GM18519 (cell line): ENCODE measurements around the gene PTPRN.
"Not testable (repeated sequence)": the region's sequence is repeated elsewhere in the genome, so short reads cannot be mapped to it uniquely, and the experiment has no call there.

ENCODE experiments used
- ATAC-seq: cut with Tn5 transposase; IDR thresholded peaks from one replicate; pipeline ENCODE4 v1.9.1; 2021; ENCODE audit warnings: mild to moderate bottlenecking, moderate library complexity; ENCODE audit not compliant: unreplicated experiment, low FRiP score

PTPRN gene

GRCh38 chr2:219289195-219289536 is 20.0 kb downstream of the PTPRN start:
- no peak for ATAC-seq

GRCh38 chr2:219287580-219288265 is 21.5 kb downstream of the PTPRN start:
- no peak for ATAC-seq

- not testable (repeated sequence) for ATAC-seq
Observed at GRCh38 chr2:219287116-219287440, 22.1 kb downstream of the PTPRN start.

GRCh38 chr2:219286436-219287115 is 22.6 kb downstream of the PTPRN start:
- ATAC-seq: no peak

GRCh38 chr2:219285894-219286425 is 23.2 kb downstream of the PTPRN start:
- ATAC-seq: no peak

GRCh38 chr2:219285373-219285735 is 23.8 kb downstream of the PTPRN start:
- no peak for ATAC-seq

GRCh38 chr2:219284501-219285372 is 24.5 kb downstream of the PTPRN start:
- ATAC-seq: no peak

GRCh38 chr2:219282943-219283581 is 26.1 kb downstream of the PTPRN start:
- no peak for ATAC-seq

GRCh38 chr2:219282375-219282774 is 26.8 kb downstream of the PTPRN start:
- no peak for ATAC-seq

GRCh38 chr2:219281588-219281987 is 27.6 kb downstream of the PTPRN start:
- no peak for ATAC-seq

GRCh38 chr2:219280651-219281050 is 28.6 kb downstream of the PTPRN start:
- no peak for ATAC-seq

- ATAC-seq: no peak
Observed at GRCh38 chr2:219279916-219280516, 29.2 kb downstream of the PTPRN start.

GRCh38 chr2:219279151-219279915 is 29.9 kb downstream of the PTPRN start, which contains the start of gene DNAJB2:
TSS of gene DNAJB2 (plus strand) at chr2:219279366. CDS start at chr2:219279834, 468 bp downstream.
- peak; percentile 76 for ATAC-seq

- no peak for ATAC-seq
Observed at GRCh38 chr2:219278655-219279150, 30.5 kb downstream of the PTPRN start.

- ATAC-seq: no peak
Observed at GRCh38 chr2:219277703-219278654, 31.2 kb downstream of the PTPRN start.

- no peak for ATAC-seq
Observed at GRCh38 chr2:219274361-219274921, 34.8 kb downstream of the PTPRN start.

- no peak for ATAC-seq
Observed at GRCh38 chr2:219273937-219274336, 35.3 kb downstream of the PTPRN start.

GRCh38 chr2:219272995-219273394 is 36.2 kb downstream of the PTPRN start:
- no peak for ATAC-seq
